H7 (cell line): ENCODE data around the gene CLTCL1. TPM values are rescaled to one million over a fixed set of nuclear protein-coding genes. Genes with fewer than 3 reads are reported as not detected.
"Not testable (repeated sequence)": the region's sequence is repeated elsewhere in the genome, so short reads cannot be mapped to it uniquely, and the experiment has no call there.

ENCODE experiments used
- DNase-seq: peaks from one replicate; pipeline ENCODE4 v3.0.0; 2012
- H3K27me3 ChIP-seq: 2 replicates; pipeline ENCODE4 v1.6.0; 2011; ENCODE audit warnings: mild to moderate bottlenecking, low read length; ENCODE audit not compliant: control insufficient read depth, insufficient read depth
- H3K36me3 ChIP-seq: replicated peaks from 2 replicates; pipeline ENCODE4 v1.5.1; 2011; ENCODE audit warnings: low read length; ENCODE audit not compliant: control insufficient read depth, insufficient read depth
- H3K4me3 ChIP-seq: 2 replicates; pipeline ENCODE4 v1.5.1; 2011; ENCODE audit warnings: low read depth, mild to moderate bottlenecking, control low read depth, low read length, moderate library complexity; ENCODE audit not compliant: insufficient read depth
- total RNA-seq: library from RNA; depleted of rRNA; stranded (reverse); fragments of >200 nt; shearing (Covaris generic); gene quantifications from 2 replicates; pipeline ENCODE4 v1.2.3, GENCODE V29; 2014

CLTCL1 gene
- total RNA-seq, 1 experiment from 2014 or later: 10.3 TPM

GRCh38 chr22:19169002-19169946 lies 122.2 kb downstream of the CLTCL1 start:
- H3K4me3 ChIP-seq: peak overlapping the region; percentile 23
- DNase-seq: peak; percentile 80
- peaks cover 2% of the 10 kb centered on the region for H3K36me3 ChIP-seq
- peaks cover 47% of the 10 kb centered on the region for H3K27me3 ChIP-seq

GRCh38 chr22:19168088-19168890 lies 123.2 kb downstream of the CLTCL1 start:
- Histone ChIP-seq H3K27me3 (peaks cover 47% of the 10 kb centered on the region), H3K36me3 (peaks cover 1% of the 10 kb centered on the region), H3K4me3 (no peak overlapping the region)
- peak; percentile 67 for DNase-seq

- peaks cover 47% of the 10 kb centered on the region for H3K27me3 ChIP-seq
- no peak overlapping the region for H3K4me3 ChIP-seq
- H3K36me3 ChIP-seq: no peaks in the 10 kb centered on the region
- DNase-seq: no peak
Observed at GRCh38 chr22:19167106-19167869, 124.2 kb downstream of the CLTCL1 start.

GRCh38 chr22:19166421-19166820 lies 125.1 kb downstream of the CLTCL1 start:
- H3K36me3 ChIP-seq: no peaks in the 10 kb centered on the region
- DNase-seq: no peak
- H3K27me3 ChIP-seq: peaks cover 47% of the 10 kb centered on the region
- H3K4me3 ChIP-seq: no peak overlapping the region

GRCh38 chr22:19164425-19164824 lies 127.1 kb downstream of the CLTCL1 start:
- Histone ChIP-seq H3K4me3 (no peak overlapping the region), H3K36me3 (no peaks in the 10 kb centered on the region), H3K27me3 (peaks cover 29% of the 10 kb centered on the region)
- no peak for DNase-seq

GRCh38 chr22:19158649-19159048 lies 132.9 kb downstream of the CLTCL1 start:
- H3K27me3 ChIP-seq, DNase-seq, H3K36me3 ChIP-seq, H3K4me3 ChIP-seq: not testable (repeated sequence)

GRCh38 chr22:19156109-19156508 lies 135.4 kb downstream of the CLTCL1 start:
- not testable (repeated sequence) for DNase-seq, H3K4me3 ChIP-seq, H3K36me3 ChIP-seq
- H3K27me3 ChIP-seq: peaks cover 27% of the 10 kb centered on the region

- no peak for DNase-seq
- H3K36me3 ChIP-seq: no peaks in the 10 kb centered on the region
- peaks cover 55% of the 10 kb centered on the region for H3K27me3 ChIP-seq
- H3K4me3 ChIP-seq: no peak overlapping the region
Observed at GRCh38 chr22:19152942-19153883, 138.3 kb downstream of the CLTCL1 start.

GRCh38 chr22:19151329-19152191 lies 140.0 kb downstream of the CLTCL1 start:
- Histone ChIP-seq H3K36me3 (no peaks in the 10 kb centered on the region), H3K4me3 (no peak overlapping the region), H3K27me3 (peaks cover 71% of the 10 kb centered on the region)
- no peak for DNase-seq

- no peaks in the 10 kb centered on the region for H3K36me3 ChIP-seq
- peaks cover 73% of the 10 kb centered on the region for H3K27me3 ChIP-seq
- DNase-seq: peak; percentile 77
- no peak overlapping the region; the same call in 1 of the 2 replicates for H3K4me3 ChIP-seq
Observed at GRCh38 chr22:19150482-19151328, 140.8 kb downstream of the CLTCL1 start.

GRCh38 chr22:19149991-19150390 lies 141.5 kb downstream of the CLTCL1 start, which contains the start of gene GSC2:
TSS of gene GSC2 (minus strand) at chr22:19150292. CDS start at chr22:19150283, 9 bp downstream.
- peak; percentile 86 for DNase-seq
- Histone ChIP-seq H3K4me3 (peak within 1 kb of the TSS; percentile 43), H3K27me3 (peaks cover 72% of the 10 kb centered on the region), H3K36me3 (no peaks in the 10 kb centered on the region)
